ENCODE measurements around the gene HYKK. TPM values are rescaled to one million over a fixed set of nuclear protein-coding genes. Genes with fewer than 3 reads are reported as not detected.

The HYKK gene
- total and polyA plus RNA-seq, 2 of the 13 experiments (the other 11 are each of a cell fraction or from before 2014, with no cell fraction given), result 3.5 to 5.4 TPM

DNA sequence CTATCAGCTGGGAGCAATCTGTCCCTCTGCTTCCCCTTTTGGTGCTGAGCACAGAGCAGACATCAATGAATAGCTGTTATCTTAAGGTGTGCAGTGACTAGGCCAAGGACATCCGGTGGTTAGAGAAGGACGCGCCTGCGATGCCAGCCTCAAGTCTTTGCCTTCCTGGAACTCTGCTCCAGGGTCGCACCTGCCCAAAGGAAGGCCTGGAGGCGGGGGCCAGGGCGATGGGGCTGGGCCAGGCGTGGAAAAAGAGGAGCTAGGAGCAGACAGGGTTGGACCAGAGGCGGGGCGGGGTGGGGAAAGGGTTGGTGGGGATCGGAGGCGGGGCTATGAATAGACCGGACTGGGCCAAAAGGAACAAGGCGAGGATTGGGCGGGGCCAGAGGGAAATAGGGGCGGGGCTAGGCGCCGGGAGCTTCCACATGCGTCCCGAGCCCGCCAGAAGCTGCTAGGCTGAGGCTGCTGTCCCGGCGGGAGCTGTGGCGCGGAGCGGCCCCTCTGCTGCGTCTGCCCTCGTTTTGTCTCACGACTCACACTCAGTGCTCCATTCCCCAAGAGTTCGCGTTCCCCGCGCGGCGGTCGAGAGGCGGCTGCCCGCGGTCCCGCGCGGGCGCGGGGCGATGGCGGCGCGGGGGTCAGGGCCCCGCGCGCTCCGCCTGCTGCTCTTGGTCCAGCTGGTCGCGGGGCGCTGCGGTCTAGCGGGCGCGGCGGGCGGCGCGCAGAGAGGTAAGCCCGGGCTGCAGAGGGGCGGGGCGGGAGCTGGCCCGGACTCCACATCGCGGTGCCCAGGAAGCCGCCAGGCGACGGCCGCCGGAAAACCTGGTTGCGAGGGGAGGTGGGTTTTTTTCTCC lies 57.9 kb downstream of the HYKK start, which contains the start of gene CHRNA5 (continued):
- TF ChIP-seq, protein P1, sequence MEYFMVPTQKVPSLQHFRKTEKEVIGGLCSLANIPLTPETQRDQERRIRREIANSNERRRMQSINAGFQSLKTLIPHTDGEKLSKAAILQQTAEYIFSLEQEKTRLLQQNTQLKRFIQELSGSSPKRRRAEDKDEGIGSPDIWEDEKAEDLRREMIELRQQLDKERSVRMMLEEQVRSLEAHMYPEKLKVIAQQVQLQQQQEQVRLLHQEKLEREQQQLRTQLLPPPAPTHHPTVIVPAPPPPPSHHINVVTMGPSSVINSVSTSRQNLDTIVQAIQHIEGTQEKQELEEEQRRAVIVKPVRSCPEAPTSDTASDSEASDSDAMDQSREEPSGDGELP (IDR thresholded peaks at IDR 0.05; ENCODE audit: borderline replicate concordance, low read depth), result peak; percentile 44; the same call in 1 of the 2 replicates
- TF ChIP-seq DPF2 (CRISPR knock-in tag; IDR thresholded peaks at IDR 0.05; ENCODE audit: borderline replicate concordance, low read depth) (no peak), KAT7 (CRISPR knock-in tag; IDR thresholded peaks at IDR 0.05; ENCODE audit: borderline replicate concordance) (no peak), ZNF337 (CRISPR knock-in tag; IDR thresholded peaks at IDR 0.05; ENCODE audit: borderline replicate concordance, low read depth) (no peak), JDP2 (CRISPR knock-in tag; IDR thresholded peaks at IDR 0.05; ENCODE audit: borderline replicate concordance) (no peak), ZMAT3 (CRISPR knock-in tag; conservative IDR thresholded peaks at IDR 0.05) (0 out of 2 replicates have a peak, but pooled peaks have one; percentile 27), ZFY (CRISPR knock-in tag; IDR thresholded peaks at IDR 0.05) (peak; percentile 62), ZNF263 (CRISPR knock-in tag; IDR thresholded peaks at IDR 0.05) (0 out of 2 replicates have a peak, but pooled peaks have one; percentile 26), ZNF878 (CRISPR knock-in tag; IDR thresholded peaks at IDR 0.05) (no peak), NR2F6 (IDR thresholded peaks at IDR 0.05) (no peak), NR2F6 (CRISPR knock-in tag; IDR thresholded peaks at IDR 0.05) (no peak), ZNF143 (CRISPR knock-in tag; IDR thresholded peaks at IDR 0.05) (no peak)
- TF ChIP-seq, protein P2, sequence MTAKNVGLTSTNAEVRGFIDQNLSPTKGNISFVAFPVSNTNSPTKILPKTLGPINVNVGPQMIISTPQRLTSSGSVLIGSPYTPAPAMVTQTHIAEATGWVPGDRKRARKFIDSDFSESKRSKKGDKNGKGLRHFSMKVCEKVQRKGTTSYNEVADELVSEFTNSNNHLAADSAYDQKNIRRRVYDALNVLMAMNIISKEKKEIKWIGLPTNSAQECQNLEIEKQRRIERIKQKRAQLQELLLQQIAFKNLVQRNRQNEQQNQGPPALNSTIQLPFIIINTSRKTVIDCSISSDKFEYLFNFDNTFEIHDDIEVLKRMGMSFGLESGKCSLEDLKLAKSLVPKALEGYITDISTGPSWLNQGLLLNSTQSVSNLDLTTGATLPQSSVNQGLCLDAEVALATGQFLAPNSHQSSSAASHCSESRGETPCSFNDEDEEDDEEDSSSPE (CRISPR knock-in tag; IDR thresholded peaks at IDR 0.05), result peak; percentile 54; the same call in 1 of the 2 replicates
- TF ChIP-seq, protein P3, sequence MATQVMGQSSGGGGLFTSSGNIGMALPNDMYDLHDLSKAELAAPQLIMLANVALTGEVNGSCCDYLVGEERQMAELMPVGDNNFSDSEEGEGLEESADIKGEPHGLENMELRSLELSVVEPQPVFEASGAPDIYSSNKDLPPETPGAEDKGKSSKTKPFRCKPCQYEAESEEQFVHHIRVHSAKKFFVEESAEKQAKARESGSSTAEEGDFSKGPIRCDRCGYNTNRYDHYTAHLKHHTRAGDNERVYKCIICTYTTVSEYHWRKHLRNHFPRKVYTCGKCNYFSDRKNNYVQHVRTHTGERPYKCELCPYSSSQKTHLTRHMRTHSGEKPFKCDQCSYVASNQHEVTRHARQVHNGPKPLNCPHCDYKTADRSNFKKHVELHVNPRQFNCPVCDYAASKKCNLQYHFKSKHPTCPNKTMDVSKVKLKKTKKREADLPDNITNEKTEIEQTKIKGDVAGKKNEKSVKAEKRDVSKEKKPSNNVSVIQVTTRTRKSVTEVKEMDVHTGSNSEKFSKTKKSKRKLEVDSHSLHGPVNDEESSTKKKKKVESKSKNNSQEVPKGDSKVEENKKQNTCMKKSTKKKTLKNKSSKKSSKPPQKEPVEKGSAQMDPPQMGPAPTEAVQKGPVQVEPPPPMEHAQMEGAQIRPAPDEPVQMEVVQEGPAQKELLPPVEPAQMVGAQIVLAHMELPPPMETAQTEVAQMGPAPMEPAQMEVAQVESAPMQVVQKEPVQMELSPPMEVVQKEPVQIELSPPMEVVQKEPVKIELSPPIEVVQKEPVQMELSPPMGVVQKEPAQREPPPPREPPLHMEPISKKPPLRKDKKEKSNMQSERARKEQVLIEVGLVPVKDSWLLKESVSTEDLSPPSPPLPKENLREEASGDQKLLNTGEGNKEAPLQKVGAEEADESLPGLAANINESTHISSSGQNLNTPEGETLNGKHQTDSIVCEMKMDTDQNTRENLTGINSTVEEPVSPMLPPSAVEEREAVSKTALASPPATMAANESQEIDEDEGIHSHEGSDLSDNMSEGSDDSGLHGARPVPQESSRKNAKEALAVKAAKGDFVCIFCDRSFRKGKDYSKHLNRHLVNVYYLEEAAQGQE (IDR thresholded peaks at IDR 0.05; ENCODE audit: borderline replicate concordance in 1 of 2, low read depth in 1 of 2, low read length in 2 of 2), result no peak
- TF ChIP-seq, protein P4, sequence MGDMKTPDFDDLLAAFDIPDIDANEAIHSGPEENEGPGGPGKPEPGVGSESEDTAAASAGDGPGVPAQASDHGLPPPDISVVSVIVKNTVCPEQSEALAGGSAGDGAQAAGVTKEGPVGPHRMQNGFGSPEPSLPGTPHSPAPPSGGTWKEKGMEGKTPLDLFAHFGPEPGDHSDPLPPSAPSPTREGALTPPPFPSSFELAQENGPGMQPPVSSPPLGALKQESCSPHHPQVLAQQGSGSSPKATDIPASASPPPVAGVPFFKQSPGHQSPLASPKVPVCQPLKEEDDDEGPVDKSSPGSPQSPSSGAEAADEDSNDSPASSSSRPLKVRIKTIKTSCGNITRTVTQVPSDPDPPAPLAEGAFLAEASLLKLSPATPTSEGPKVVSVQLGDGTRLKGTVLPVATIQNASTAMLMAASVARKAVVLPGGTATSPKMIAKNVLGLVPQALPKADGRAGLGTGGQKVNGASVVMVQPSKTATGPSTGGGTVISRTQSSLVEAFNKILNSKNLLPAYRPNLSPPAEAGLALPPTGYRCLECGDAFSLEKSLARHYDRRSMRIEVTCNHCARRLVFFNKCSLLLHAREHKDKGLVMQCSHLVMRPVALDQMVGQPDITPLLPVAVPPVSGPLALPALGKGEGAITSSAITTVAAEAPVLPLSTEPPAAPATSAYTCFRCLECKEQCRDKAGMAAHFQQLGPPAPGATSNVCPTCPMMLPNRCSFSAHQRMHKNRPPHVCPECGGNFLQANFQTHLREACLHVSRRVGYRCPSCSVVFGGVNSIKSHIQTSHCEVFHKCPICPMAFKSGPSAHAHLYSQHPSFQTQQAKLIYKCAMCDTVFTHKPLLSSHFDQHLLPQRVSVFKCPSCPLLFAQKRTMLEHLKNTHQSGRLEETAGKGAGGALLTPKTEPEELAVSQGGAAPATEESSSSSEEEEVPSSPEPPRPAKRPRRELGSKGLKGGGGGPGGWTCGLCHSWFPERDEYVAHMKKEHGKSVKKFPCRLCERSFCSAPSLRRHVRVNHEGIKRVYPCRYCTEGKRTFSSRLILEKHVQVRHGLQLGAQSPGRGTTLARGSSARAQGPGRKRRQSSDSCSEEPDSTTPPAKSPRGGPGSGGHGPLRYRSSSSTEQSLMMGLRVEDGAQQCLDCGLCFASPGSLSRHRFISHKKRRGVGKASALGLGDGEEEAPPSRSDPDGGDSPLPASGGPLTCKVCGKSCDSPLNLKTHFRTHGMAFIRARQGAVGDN (CRISPR knock-in tag; IDR thresholded peaks at IDR 0.05), result peak; percentile 63; the same call in 1 of the 2 replicates
- TF ChIP-seq, protein P5, sequence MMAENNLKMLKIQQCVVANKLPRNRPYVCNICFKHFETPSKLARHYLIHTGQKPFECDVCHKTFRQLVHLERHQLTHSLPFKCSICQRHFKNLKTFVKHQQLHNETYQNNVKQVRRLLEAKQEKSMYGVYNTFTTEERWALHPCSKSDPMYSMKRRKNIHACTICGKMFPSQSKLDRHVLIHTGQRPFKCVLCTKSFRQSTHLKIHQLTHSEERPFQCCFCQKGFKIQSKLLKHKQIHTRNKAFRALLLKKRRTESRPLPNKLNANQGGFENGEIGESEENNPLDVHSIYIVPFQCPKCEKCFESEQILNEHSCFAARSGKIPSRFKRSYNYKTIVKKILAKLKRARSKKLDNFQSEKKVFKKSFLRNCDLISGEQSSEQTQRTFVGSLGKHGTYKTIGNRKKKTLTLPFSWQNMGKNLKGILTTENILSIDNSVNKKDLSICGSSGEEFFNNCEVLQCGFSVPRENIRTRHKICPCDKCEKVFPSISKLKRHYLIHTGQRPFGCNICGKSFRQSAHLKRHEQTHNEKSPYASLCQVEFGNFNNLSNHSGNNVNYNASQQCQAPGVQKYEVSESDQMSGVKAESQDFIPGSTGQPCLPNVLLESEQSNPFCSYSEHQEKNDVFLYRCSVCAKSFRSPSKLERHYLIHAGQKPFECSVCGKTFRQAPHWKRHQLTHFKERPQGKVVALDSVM (CRISPR knock-in tag; IDR thresholded peaks at IDR 0.05), result 0 out of 2 replicates have a peak, but pooled peaks have one; percentile 10

Measured in HepG2 (cell line).